Colon (tissue), 2 donors: ENCODE data around the gene RFT1.

ENCODE experiments used
- FAIRE-seq: peaks from 2 replicates; lab custom pipeline; 2012; peaks lifted over from hg19 to GRCh38; lab: Jason Lieb, UNC
- donor health status: control.
- donor health status: control.

RFT1 gene, protein sequence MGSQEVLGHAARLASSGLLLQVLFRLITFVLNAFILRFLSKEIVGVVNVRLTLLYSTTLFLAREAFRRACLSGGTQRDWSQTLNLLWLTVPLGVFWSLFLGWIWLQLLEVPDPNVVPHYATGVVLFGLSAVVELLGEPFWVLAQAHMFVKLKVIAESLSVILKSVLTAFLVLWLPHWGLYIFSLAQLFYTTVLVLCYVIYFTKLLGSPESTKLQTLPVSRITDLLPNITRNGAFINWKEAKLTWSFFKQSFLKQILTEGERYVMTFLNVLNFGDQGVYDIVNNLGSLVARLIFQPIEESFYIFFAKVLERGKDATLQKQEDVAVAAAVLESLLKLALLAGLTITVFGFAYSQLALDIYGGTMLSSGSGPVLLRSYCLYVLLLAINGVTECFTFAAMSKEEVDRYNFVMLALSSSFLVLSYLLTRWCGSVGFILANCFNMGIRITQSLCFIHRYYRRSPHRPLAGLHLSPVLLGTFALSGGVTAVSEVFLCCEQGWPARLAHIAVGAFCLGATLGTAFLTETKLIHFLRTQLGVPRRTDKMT

DNA sequence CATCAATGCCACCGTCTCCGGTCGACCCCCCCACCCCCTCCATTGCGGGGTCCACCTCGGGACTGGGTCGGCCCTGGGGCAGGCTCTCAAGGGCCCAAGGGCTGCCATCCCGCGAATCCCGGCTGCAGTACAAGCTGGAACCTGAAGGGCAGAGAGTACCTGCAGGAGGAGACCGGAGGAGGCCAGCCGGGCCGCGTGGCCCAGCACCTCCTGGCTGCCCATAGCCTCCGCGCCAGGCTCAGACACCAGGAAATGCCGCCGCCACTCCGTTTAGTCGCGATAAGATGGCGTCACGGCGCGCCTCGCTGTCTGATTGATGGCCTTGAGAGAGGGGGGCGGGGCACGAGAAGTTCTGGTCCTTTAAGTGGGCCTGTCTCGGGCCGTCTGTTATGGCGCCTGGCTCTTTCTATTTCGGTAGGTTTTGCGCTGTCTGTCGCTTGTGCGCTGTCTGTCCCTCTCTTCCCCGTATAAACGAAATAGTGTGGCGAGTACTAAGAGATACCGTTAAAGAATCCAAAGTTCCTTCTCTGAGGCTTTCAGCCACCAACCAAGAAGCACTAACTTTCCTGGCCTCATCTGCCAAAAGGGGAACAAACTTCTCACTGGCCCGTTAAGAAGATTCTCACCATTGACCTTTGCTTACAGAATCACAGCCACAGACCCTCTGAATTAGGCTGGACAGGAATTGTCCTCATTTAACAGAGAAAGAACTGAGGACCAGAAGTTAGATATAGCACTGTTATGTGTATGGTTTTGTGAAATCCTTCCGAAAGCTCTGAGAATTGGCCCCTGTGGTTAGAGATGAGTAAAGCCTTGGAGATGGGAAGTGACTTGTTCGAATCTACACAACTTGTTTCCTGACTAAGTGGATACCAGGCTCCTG lies at the start of gene RFT1:
TSS of gene RFT1 (minus strand) at position 257 of the 883 bp plus-strand sequence. CDS start at position 222, 35 bp downstream.
- no peak for FAIRE-seq

DNA sequence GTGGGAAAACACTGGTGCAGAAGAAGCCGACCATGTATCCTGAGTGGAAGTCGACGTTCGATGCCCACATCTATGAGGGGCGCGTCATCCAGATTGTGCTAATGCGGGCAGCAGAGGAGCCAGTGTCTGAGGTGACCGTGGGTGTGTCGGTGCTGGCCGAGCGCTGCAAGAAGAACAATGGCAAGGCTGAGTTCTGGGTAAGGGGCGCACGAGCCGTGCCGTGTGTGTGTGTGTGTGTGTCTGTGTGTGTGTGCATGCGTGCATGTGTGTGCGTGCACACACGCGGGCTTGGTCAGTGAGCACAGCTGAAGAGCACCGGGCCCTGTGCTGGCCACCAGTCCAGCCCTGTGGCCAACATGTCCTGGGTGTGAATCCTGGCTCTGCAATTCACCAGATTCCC lies 49.3 kb upstream of the RFT1 start:
- no peak for FAIRE-seq

DNA sequence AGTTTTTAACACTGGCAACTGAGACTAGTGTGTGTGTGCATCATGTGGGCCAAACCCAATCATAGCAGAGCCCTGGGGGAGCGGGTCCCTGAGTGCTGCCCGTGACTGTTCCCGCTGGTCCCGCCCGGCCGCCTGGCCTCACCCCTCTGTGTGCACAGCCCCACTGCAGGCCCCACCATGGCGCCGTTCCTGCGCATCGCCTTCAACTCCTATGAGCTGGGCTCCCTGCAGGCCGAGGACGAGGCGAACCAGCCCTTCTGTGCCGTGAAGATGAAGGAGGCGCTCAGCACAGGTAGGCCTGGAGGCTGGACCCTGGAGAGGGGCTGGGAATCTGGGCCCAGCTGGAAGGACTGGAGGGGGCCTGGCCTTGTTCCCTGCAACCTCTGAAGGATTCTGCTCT lies 48.0 kb upstream of the RFT1 start:
- no peak for FAIRE-seq

DNA sequence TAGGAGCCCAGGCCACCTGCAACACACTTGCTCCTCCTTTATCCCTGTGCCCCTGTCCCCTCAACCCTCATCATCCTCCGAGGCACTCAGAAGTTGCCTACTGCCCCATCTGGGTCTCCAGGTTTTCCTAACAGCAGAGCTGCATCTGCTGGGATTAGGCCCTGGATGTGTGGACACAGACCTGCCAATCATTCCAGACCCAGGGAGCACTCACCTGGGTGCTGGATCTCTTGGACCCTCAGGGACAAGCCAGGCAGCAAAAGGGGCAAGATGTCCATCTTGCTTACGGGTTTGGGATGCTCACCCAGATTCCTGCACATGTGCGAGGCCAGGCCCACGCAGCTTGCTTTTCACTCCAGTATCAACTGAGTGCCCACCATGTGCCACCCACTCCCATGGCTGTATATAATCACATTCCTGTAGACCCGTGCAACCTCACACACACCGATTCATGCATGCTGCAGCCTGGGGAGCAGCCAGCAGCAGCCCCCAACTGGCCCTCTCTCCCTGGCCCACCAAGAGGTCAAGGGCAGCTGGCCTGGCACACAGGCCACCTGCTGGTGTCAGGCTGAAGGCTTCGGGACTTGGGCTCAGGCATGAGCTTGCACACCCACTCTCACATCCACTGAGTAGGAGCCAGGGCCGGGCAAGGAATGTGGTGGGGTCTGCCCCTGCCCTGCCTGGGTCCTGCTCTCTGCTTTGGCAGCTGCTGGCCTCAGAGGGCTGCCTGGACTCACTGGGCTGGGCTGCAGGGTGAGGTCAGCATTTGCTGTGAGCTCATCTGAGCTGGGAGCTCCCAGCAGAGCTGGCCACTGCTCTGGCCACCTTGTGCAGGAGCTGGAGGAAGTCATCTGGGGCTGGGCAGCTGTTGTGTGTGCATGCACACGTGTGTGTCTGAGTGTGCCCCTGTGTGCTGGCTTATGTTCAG lies 45.6 kb upstream of the RFT1 start:
- no peak for FAIRE-seq

DNA sequence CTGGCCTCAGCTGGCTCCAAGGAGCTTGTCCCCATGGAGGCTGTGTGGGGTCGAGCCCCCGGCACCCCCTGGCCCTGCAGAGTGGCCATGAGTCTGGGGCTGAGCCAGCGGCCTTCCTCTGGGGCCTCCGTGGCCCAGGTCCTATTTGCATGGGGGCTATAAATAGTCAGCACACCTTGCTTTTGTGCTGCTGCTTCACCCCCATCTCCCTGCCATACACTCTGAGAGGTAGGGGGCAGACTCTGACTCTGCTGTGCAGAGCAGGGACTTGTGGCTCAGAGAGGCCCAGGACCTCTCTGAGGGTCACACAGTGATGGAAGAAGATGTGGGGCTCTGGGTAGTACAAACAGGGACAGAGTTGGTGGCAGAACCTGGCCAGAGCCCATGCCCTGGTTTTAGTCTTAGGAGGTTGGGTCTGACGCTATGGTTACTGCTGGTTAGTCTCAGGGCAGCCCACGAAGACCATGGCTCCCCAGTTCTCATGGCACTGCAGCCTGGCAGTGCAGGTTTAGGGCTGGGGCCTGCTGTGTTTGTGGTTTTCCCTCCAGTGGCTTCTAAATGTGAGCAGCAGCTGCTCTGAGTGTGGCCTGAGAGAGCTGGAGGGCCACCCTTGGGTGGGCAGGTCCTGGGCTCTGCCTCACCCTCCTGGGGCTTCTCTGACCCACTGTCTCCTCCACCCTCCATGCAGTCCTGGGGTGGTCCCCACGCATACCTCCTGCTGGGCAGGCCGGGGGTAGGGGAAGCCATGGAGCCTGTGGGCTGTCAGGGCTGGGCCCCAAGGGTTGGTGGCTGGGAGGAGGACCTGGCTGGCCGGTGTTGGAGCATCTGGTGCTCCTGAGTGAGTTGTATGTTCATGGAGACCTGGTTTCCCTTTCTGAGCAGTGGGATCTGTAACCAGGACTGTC lies 44.4 kb upstream of the RFT1 start:
- FAIRE-seq, result no peak

DNA sequence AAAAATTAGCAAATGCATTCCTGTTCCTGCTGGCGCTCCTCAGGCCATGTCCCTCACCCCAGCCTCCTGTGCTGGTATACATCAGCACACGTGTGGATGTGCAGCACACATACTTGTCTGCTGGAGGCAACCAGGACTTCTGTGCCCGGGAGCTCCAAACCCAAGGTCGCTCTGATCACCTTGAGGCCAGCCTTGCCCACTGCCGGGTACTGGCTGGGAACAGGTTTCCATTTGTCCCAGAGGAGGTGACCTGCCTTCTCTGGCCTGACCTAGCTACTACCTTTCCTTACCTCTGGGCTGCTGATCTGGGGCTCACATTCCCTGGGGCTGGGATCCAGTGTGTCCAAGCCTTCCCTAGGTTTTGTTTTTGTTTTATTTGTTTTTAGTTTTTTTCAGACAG lies 42.9 kb upstream of the RFT1 start:
- no peak for FAIRE-seq

GRCh38 chr3:53171827-53172505 lies 41.7 kb upstream of the RFT1 start:
- FAIRE-seq, result no peak

GRCh38 chr3:53171064-53171418 lies 40.8 kb upstream of the RFT1 start:
- no peak for FAIRE-seq

- FAIRE-seq, result no peak
Observed at GRCh38 chr3:53170325-53171063, 40.3 kb upstream of the RFT1 start.

- no peak for FAIRE-seq
Observed at GRCh38 chr3:53169832-53170324, 39.6 kb upstream of the RFT1 start.

- FAIRE-seq, result no peak
Observed at GRCh38 chr3:53169045-53169831, 39.0 kb upstream of the RFT1 start.

- FAIRE-seq, result no peak
Observed at GRCh38 chr3:53168175-53168923, 38.1 kb upstream of the RFT1 start.

DNA sequence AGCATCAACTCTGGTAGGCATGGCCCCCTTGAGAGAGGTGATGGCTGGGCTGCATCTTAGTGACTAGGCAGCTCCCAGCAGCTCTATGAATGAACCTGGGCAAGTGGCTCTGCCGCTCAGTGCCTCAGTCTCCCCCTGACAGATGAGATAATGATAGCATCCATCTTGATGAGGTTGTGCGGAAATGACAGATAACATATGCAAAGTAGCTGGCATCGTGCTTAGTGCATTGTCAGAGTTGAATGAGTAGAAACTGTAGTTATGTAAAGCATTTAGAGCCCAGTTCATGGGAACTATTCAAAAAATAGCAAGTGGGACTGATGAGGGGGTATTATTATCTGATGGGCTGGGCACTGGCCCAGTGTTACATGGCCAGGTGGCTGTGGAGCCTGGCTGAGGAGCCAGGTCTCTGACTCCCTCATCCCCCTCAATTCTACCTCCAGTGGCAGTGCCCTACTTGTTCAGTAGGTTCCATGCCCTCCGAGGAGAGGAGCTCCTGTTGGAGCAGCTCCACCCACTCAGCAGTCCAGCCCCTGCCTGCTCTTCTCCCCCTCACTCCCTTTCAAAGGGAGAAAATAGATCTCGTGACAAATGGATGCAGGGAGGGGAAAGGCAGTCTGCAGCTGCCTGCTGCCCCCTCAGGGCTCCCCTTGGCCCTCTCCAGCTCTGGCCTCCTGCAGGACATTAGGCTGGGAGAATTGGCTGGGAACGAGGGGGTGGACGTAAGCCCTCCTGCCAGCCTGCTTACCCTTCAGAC lies 37.4 kb upstream of the RFT1 start:
- FAIRE-seq, result no peak

GRCh38 chr3:53166781-53167291 lies 36.6 kb upstream of the RFT1 start:
- FAIRE-seq, result no peak

GRCh38 chr3:53166206-53166605 lies 36.0 kb upstream of the RFT1 start:
- no peak for FAIRE-seq

GRCh38 chr3:53164911-53165310 lies 34.7 kb upstream of the RFT1 start:
- FAIRE-seq, result no peak
